Measurements from ENCODE around the gene CCDC85A. TPM values are rescaled to one million over a fixed set of nuclear protein-coding genes. Genes with fewer than 3 reads are reported as not detected.

The CCDC85A gene
- total RNA-seq, 2 experiments from 2014 or later = not detected

DNA sequence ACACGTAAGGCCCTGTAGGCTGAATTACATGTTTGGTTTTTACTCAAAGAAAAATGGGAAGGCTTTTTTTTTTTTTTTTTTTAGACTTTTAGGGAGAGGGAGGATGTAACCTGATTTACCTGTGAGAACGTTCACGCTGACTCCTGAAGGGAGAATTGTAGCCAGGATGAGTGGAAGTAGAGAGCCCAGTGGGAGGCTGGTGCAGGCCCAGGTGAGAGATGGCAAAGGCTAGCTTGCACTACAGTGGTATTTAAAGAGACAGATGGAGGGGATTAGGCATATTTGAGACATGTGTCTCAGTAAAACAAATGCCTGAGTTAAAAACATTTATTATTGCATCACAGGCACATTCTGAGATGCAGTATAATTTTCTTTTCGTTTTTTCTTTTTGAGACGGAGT lies 107.9 kb downstream of the CCDC85A start:
- ATAC-seq (no peak), DNase-seq (no peak)
- Mint-ChIP-seq H3K4me1 (ENCODE audit: low read depth) (no peaks in the 10 kb centered on the region), H3K9me3 (ENCODE audit: insufficient read depth) (no peaks in the 10 kb centered on the region), H3K27ac (no peak overlapping the region), H3K4me3 (no peak overlapping the region), H3K36me3 (ENCODE audit: low read depth) (no peaks in the 10 kb centered on the region), H3K27me3 (ENCODE audit: low read depth) (no peaks in the 10 kb centered on the region)
- CTCF ChIA-PET = no interaction called here
- POLR2A ChIA-PET = no interaction called here

DNA sequence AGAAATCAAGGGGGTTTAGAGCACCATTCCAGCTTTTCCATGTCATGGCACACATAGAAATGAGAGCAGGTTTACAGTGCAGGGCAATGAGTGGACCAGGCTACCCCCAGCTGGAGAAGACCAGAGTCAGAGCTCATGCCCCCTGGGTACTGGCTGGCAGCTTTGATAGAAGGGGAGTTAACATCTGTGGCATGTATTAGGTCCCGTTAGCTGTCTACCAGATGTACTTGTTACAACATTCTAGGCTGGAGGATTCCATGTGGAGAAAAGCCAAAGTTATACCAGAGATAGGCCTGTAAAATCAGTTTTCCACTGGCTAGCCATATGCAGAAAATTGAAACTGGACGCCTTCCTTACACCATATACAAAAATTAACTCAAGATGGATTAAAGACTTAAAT lies 109.2 kb downstream of the CCDC85A start:
- no peak for ATAC-seq
- POLR2A ChIA-PET = no interaction called here
- DNase-seq = no peak
- CTCF ChIA-PET = no interaction called here
- no peak overlapping the region for H3K4me3 Mint-ChIP-seq
- H3K27me3 Mint-ChIP-seq (ENCODE audit: low read depth) = no peaks in the 10 kb centered on the region
- no peaks in the 10 kb centered on the region for H3K36me3 Mint-ChIP-seq (ENCODE audit: low read depth)
- H3K9me3 Mint-ChIP-seq (ENCODE audit: insufficient read depth) = no peaks in the 10 kb centered on the region
- H3K27ac Mint-ChIP-seq = no peak overlapping the region
- no peaks in the 10 kb centered on the region for H3K4me1 Mint-ChIP-seq (ENCODE audit: low read depth)

DNA sequence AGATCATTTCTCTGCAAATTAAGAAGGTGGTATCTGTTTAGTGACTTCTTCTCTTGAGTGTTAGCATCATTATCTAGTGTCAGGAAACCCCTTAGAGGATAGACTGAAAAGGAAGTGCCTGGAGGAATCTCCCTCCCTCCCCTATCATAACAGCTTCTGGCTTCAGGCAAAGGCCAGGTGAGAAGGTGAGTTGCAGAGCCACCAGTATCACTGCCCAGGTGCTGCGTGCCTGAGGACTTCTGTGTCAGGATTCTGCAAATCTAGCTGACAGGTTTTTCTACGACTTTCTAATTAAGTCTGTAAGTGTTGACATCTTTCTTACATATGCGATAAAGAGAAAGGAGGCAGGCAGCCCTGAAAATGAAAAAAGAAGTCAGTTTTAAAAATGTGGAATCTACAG lies 111.9 kb downstream of the CCDC85A start:
- no peak for ATAC-seq
- Mint-ChIP-seq H3K27ac (no peak overlapping the region), H3K36me3 (ENCODE audit: low read depth) (no peaks in the 10 kb centered on the region), H3K27me3 (ENCODE audit: low read depth) (no peaks in the 10 kb centered on the region), H3K4me1 (ENCODE audit: low read depth) (no peaks in the 10 kb centered on the region), H3K4me3 (no peak overlapping the region), H3K9me3 (ENCODE audit: insufficient read depth) (no peaks in the 10 kb centered on the region)
- ChIA-PET CTCF (no interaction called here), POLR2A (no interaction called here)
- no peak for DNase-seq

DNA sequence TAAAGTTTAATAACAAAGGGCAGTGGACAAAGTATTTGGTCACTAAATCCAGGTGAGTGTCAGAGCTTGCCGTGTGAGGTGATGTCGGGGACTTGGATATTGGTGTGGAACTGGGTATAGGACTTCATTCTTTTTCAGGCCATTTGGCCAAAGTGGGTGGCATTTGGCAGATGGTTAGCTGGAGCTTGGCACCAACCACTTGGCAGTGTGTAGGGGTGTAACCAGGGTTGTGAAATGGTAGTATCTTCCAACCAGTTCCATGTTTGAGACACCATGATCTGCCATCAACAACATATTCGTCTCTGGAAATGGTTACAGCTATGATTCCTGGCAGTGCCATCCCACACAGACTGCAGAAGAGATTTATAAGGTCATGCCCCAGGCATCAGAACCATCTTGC lies 113.9 kb downstream of the CCDC85A start:
- CTCF ChIA-PET = no interaction called here
- Mint-ChIP-seq H3K27me3 (ENCODE audit: low read depth) (no peaks in the 10 kb centered on the region), H3K27ac (no peak overlapping the region), H3K4me3 (no peak overlapping the region), H3K4me1 (ENCODE audit: low read depth) (no peaks in the 10 kb centered on the region), H3K36me3 (ENCODE audit: low read depth) (no peaks in the 10 kb centered on the region), H3K9me3 (ENCODE audit: insufficient read depth) (no peaks in the 10 kb centered on the region)
- POLR2A ChIA-PET = no interaction called here
- DNase-seq = no peak
- ATAC-seq = no peak

DNA sequence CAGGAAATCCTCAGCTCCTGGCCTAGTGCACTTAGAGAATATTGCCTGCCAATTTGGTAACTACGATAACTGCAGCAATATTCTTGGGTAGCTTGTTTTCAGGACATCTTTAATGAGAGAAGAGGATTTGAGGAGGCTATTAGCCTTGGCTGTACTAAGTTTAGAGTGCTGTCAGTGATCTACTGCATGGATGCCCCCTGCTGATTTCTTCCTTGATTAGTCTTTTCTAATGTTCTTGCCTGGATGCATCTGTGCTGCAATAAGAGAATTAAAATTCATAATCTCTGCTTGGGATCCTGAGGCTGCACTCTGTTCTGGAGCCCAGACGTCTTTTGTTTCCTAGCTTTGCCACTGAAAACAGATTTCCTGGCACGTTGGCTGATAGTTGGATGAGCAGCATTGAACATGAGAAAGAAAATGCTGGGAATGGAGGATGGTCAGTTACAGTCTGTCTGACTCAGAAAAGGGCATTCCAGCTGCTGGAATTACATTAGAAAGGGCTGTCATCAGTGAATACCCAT lies 115.4 kb downstream of the CCDC85A start:
- Mint-ChIP-seq H3K9me3 (ENCODE audit: insufficient read depth) (no peaks in the 10 kb centered on the region), H3K27ac (no peak overlapping the region), H3K36me3 (ENCODE audit: low read depth) (no peaks in the 10 kb centered on the region), H3K4me3 (no peak overlapping the region), H3K4me1 (ENCODE audit: low read depth) (no peaks in the 10 kb centered on the region), H3K27me3 (ENCODE audit: low read depth) (no peaks in the 10 kb centered on the region)
- ChIA-PET POLR2A (no interaction called here), CTCF (no interaction called here)
- ATAC-seq (no peak), DNase-seq (no peak)

DNA sequence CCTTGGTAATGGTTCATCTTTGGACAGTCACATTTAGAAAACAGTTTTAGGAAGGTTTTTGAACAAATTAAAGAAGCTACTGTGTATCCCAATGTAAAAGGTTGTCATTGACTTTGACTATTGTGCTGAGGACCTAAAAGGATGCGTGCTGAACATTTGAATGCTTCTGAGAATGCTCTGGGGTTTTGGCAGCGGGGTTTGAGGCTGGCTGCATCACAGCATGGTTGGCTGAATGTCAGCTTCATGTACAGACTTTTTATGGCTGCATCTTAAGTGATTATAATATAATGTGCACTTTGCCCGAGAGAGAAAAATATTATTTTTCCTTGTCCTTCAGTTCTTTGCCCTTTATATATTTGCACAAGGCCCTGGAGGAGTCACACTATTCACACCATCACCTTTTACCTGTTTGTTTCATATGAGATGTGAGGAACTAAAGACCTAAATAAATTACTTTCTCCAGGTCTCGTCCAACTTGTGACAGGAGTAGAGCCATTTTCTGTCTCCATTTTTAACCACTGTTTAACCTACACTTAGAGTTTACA lies 125.9 kb downstream of the CCDC85A start:
- H3K4me3 Mint-ChIP-seq = no peak overlapping the region
- H3K36me3 Mint-ChIP-seq (ENCODE audit: low read depth) = no peaks in the 10 kb centered on the region
- no peak overlapping the region for H3K27ac Mint-ChIP-seq
- POLR2A ChIA-PET = no interaction called here
- H3K9me3 Mint-ChIP-seq (ENCODE audit: insufficient read depth) = no peaks in the 10 kb centered on the region
- CTCF ChIA-PET = no interaction called here
- H3K27me3 Mint-ChIP-seq (ENCODE audit: low read depth) = no peaks in the 10 kb centered on the region
- ATAC-seq = no peak
- no peaks in the 10 kb centered on the region for H3K4me1 Mint-ChIP-seq (ENCODE audit: low read depth)
- DNase-seq = no peak

DNA sequence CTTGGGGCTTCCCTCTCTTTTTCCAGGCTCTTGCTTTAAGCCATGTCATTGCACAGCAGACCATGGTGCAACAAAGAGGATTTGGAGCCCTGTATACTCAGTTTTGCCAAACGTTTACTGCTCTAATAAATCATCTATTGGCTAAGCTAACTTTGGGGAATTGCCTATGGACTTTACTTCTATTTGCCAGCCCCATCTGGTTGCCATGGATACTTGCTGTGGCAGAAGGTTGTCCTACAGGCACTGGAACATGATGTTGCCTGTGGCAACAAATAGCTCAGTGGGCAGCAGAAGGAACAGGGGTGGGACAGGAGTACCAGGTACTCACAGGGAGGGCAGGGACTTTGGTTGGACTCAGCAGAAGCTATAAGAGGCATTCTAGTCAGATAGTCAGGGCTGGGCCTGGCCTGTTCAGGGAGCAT lies 129.7 kb downstream of the CCDC85A start:
- Mint-ChIP-seq H3K4me1 (ENCODE audit: low read depth) (no peaks in the 10 kb centered on the region), H3K36me3 (ENCODE audit: low read depth) (no peaks in the 10 kb centered on the region), H3K9me3 (ENCODE audit: insufficient read depth) (no peaks in the 10 kb centered on the region), H3K27ac (no peak overlapping the region), H3K4me3 (no peak overlapping the region), H3K27me3 (ENCODE audit: low read depth) (no peaks in the 10 kb centered on the region)
- ATAC-seq = no peak
- ChIA-PET POLR2A (no interaction called here), CTCF (no interaction called here)
- DNase-seq = no peak

DNA sequence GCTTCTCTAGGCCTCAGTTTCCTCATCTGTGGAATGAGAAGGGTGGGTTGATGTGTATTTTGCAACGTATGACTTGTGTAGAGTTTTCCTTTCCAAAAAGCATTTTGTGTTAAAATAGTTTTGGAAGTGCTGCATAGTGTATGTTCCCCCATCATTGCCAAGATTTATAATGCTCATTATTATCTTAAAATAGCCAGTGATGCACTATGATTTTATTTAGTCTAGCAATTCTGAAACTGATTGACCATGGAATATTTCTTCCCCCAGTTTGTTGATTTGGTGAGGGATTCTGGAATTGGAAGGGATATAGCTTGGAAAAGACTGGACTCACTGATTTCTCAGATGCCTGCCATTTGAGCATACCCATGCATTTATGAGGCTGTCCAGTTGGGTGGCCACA lies 130.6 kb downstream of the CCDC85A start:
- no peak overlapping the region for H3K27ac Mint-ChIP-seq
- no peak overlapping the region for H3K4me3 Mint-ChIP-seq
- H3K4me1 Mint-ChIP-seq (ENCODE audit: low read depth) = no peaks in the 10 kb centered on the region
- ChIA-PET POLR2A (no interaction called here), CTCF (no interaction called here)
- no peak for ATAC-seq
- H3K36me3 Mint-ChIP-seq (ENCODE audit: low read depth) = no peaks in the 10 kb centered on the region
- H3K9me3 Mint-ChIP-seq (ENCODE audit: insufficient read depth) = no peaks in the 10 kb centered on the region
- DNase-seq = no peak
- no peaks in the 10 kb centered on the region for H3K27me3 Mint-ChIP-seq (ENCODE audit: low read depth)

DNA sequence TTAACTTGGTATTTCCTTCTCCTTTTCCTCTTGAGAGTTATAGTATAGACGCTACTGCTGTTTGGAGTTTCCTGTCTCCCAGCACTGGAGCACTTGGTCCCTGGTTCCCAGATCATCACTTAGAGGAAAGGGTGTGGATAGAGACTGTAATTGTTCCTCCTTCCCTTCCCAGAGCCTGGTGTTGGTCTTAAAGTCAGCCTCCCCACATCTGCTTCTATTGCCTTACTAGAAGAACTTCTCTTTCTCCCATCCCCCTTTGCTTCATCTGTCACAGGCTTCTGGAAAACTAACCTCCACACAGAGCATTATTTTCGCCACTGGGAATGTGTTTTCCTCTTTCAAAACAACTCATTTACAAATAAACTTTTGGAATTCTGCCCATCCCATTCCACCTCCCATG lies 131.0 kb downstream of the CCDC85A start:
- no peak overlapping the region for H3K27ac Mint-ChIP-seq
- no peaks in the 10 kb centered on the region for H3K27me3 Mint-ChIP-seq (ENCODE audit: low read depth)

DNA sequence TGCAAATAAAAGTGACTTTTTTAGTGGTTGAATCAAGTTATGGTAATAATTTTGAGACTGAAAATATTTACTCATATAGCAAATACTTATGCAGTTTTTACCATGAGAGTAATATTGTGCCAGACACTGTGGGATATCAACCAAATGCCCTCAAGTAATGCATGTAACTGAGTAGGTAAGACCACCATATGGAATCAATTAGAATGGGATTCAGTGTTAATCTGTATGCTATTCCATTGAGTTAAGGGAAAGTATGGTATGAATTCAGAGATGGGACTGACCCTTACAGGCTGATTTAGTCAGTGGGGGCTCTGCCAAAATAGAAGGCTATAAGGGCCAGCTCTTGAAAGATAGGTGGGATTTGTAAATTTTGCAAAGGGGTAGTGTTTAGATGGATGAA lies 131.6 kb downstream of the CCDC85A start:
- Mint-ChIP-seq H3K9me3 (ENCODE audit: insufficient read depth) (no peaks in the 10 kb centered on the region), H3K36me3 (ENCODE audit: low read depth) (no peaks in the 10 kb centered on the region), H3K27ac (no peak overlapping the region), H3K4me1 (ENCODE audit: low read depth) (no peaks in the 10 kb centered on the region), H3K27me3 (ENCODE audit: low read depth) (no peaks in the 10 kb centered on the region), H3K4me3 (no peak overlapping the region)
- CTCF ChIA-PET = no interaction called here
- no peak for DNase-seq
- no peak for ATAC-seq
- POLR2A ChIA-PET = no interaction called here

More for the DNA sequence above, 131.0 kb downstream of the CCDC85A start:
- H3K36me3 Mint-ChIP-seq (ENCODE audit: low read depth) = no peaks in the 10 kb centered on the region
- ChIA-PET POLR2A (no interaction called here), CTCF (no interaction called here)
- ATAC-seq (no peak), DNase-seq (no peak)
- H3K9me3 Mint-ChIP-seq (ENCODE audit: insufficient read depth) = no peaks in the 10 kb centered on the region
- H3K4me3 Mint-ChIP-seq = no peak overlapping the region
- no peaks in the 10 kb centered on the region for H3K4me1 Mint-ChIP-seq (ENCODE audit: low read depth)

DNA sequence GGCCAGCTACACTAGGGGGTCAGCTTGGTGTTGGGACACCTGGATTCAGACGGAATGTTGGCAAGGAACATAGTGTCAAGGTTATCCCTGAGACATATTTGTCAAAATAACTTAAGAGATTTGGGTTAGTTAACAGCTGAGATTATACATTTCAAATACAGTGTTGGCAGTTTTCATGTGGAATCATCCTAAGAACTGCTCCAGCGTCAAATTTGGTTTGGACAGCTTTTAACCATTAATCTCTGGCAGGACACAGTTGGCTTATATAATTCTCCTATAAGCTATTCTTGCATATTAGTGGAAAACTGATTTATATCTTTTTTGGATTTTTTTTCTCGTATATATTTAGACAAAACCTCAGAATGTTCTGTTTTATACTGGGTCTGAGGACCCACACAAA lies 132.2 kb downstream of the CCDC85A start:
- no peaks in the 10 kb centered on the region for H3K9me3 Mint-ChIP-seq (ENCODE audit: insufficient read depth)
- no peak overlapping the region for H3K4me3 Mint-ChIP-seq
- ATAC-seq = no peak
- H3K36me3 Mint-ChIP-seq (ENCODE audit: low read depth) = no peaks in the 10 kb centered on the region
- H3K27me3 Mint-ChIP-seq (ENCODE audit: low read depth) = no peaks in the 10 kb centered on the region
- no peak overlapping the region for H3K27ac Mint-ChIP-seq
- H3K4me1 Mint-ChIP-seq (ENCODE audit: low read depth) = no peaks in the 10 kb centered on the region
- CTCF ChIA-PET = no interaction called here
- POLR2A ChIA-PET = no interaction called here
- DNase-seq = no peak

DNA sequence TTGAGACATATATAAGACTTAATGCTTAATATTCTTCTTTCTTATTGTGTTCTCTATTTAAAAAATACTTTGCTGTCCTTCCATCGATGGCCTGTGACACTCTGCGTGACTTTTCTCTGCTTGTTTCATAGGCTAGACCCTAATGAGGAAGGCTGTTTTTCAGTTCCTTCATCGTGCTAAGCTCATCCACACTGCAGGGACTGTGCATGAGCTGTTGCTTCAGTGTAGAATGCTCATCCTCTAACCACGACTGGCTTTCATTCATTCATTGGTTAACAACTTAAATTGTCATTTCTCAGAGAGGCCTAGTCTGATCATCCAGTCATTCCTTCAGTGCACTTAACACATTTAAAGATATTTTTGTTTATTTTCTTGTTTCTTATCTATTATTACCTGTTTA lies 134.4 kb downstream of the CCDC85A start:
- CTCF ChIA-PET = no interaction called here
- POLR2A ChIA-PET = no interaction called here
- ATAC-seq (no peak), DNase-seq (no peak)
- no peaks in the 10 kb centered on the region for H3K4me1 Mint-ChIP-seq (ENCODE audit: low read depth)
- no peak overlapping the region for H3K27ac Mint-ChIP-seq
- no peak overlapping the region for H3K4me3 Mint-ChIP-seq
- no peaks in the 10 kb centered on the region for H3K36me3 Mint-ChIP-seq (ENCODE audit: low read depth)
- no peaks in the 10 kb centered on the region for H3K9me3 Mint-ChIP-seq (ENCODE audit: insufficient read depth)
- no peaks in the 10 kb centered on the region for H3K27me3 Mint-ChIP-seq (ENCODE audit: low read depth)

DNA sequence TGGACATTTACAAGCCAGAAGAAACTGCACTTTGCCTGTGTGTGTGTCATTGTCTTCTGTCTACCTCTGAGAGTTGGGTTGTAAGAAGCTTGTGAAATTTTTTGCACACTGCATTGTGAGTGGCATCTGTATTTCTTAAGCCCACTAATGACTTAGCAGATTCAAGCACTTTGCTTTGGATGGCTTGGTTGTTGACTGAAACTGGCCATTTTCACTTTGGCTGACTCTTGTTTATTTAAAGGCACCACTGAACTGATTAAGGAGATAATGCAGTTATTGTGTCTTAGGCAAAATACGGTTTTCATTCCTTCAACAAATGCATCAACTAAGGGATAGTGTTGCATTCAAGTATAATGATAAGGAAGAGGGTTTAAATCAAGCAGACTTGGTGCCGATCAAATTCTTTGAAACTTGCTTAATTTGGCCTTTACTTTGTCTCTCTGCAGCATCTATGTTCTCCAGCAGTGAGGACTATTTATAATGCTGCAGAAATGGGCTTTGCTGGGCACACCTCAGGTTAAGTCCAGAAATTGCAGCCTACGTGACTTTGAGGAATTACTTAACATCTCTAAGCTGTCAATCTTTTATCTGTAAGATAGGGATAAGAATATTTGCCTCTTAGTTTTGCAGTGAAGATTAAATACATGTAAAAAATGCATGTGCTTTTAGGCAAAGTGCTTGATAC lies 142.0 kb downstream of the CCDC85A start:
- no peaks in the 10 kb centered on the region for H3K4me1 Mint-ChIP-seq (ENCODE audit: low read depth)
- no peak overlapping the region for H3K4me3 Mint-ChIP-seq
- ChIA-PET CTCF (no interaction called here), POLR2A (no interaction called here)
- H3K27ac Mint-ChIP-seq = no peak overlapping the region
- no peak for ATAC-seq
- H3K36me3 Mint-ChIP-seq (ENCODE audit: low read depth) = no peaks in the 10 kb centered on the region
- no peaks in the 10 kb centered on the region for H3K9me3 Mint-ChIP-seq (ENCODE audit: insufficient read depth)
- no peaks in the 10 kb centered on the region for H3K27me3 Mint-ChIP-seq (ENCODE audit: low read depth)
- DNase-seq = no peak
